ENCODE results near the gene CXCL10. TPM values are rescaled to one million over a fixed set of nuclear protein-coding genes. Genes with fewer than 3 reads are reported as not detected.
"Not testable (repeated sequence)": the region's sequence is repeated elsewhere in the genome, so short reads cannot be mapped to it uniquely, and the experiment has no call there.

Gene CXCL10
- total and polyA plus RNA-seq, 5 experiments from 2014 or later: not detected

DNA sequence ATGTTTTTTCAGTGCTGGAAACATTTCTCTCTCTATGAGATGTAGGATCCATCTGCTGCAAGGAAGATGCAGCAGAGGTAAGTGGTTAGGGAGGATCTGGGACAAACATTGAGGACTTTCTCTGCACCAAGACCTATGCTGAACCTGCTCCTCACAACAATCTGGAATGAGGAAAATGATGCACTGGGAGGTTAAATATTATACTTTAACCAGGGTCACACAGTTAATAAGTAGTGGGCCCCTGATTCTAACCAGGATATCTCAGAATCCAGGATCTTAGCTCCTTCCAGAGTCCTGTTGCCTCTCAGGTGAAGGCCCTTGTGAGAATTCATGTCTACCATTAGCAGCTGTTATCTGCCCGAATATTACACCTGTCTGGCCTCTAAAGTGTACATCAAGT is 23.0 kb downstream of the CXCL10 start:
- POLR2A ChIA-PET: no interaction called here
- DNase-seq (no peak), ATAC-seq (no peak)
- peaks cover 0 to 13% (median 3%) of the 10 kb centered on the region in 5 donors for H3K27me3 Mint-ChIP-seq
- no peak overlapping the region for H3K27ac Mint-ChIP-seq
- no peak overlapping the region for H3K4me3 Mint-ChIP-seq
- H3K36me3 Mint-ChIP-seq: no peaks in the 10 kb centered on the region
- no peaks in the 10 kb centered on the region for H3K4me1 Mint-ChIP-seq
- H3K9me3 Mint-ChIP-seq: no peaks in the 10 kb centered on the region

DNA sequence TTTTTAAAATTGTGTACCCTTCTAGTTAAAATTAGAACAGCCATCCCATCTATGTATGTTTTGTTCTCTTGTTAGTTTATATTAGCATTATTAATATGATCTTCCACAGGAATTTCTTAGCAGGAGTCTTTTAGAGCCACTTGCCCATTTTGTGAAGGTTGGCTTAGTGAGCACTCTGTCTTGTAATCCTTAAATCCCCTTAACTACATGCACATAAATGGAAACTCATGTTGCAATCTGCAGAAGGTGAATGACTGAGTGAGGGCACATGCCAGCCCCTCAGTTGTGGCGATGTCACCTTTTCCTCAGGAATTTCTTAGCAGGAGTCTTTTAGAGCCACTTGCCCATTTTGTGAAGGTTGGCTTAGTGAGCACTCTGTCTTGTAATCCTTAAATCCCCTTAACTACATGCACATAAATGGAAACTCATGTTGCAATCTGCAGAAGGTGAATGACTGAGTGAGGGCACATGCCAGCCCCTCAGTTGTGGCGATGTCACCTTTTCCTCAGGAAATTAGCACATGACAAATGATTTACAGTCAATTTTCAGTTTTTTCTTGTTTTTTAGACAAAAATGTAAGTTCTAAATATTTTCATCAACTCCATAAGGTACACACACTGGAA is 24.7 kb downstream of the CXCL10 start:
- H3K36me3 Mint-ChIP-seq, H3K4me1 Mint-ChIP-seq, H3K27ac Mint-ChIP-seq, H3K27me3 Mint-ChIP-seq, H3K9me3 Mint-ChIP-seq, H3K4me3 Mint-ChIP-seq, ATAC-seq, POLR2A ChIA-PET, DNase-seq: not testable (repeated sequence)

DNA sequence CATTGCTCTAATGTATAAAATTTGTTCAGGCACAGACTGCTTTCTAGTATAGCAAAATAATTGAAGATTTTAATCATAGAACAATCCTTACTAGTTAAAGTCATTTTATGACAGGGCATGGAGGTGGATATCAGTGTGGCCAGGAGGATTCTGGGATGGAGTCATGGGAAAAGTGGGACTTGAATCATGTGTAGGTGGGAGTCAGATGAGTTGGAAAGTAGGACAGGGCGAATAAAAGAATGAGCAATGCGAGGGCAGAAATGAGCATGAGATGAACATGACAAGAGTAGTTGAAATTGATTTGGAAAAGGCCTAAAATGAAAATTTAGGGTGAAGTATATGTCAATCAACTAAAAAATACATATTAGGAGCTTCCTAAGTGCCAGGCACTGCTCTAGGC is 25.4 kb downstream of the CXCL10 start:
- DNase-seq: no peak
- Mint-ChIP-seq H3K4me3 (no peak overlapping the region), H3K36me3 (no peaks in the 10 kb centered on the region), H3K27ac (no peak overlapping the region), H3K9me3 (no peaks in the 10 kb centered on the region), H3K27me3 (peaks cover 0 to 10% (median 3%) of the 10 kb centered on the region in 5 donors), H3K4me1 (no peaks in the 10 kb centered on the region)
- POLR2A ChIA-PET: no interaction called here
- ATAC-seq: no peak

DNA sequence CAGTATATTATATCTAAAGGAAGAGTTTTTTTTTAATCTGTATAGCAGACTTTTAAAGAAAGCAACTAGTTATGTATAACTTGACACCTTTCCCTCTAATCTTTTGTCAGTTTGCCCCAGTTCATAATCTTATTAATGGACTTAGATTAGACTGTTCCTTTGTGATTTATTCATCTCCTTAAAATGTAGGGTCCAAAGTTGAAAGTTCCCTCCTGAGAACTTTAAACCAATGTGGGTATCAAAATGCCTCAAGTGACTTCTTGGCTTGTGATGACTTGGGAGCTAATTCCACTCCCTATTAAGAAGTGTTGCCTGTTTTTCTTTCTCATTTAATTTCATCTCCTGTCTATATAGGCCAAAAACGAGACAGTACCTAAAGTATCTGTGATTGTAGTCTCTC is 26.2 kb downstream of the CXCL10 start:
- Mint-ChIP-seq H3K4me1 (no peaks in the 10 kb centered on the region), H3K36me3 (no peaks in the 10 kb centered on the region), H3K4me3 (no peak overlapping the region), H3K9me3 (no peaks in the 10 kb centered on the region), H3K27ac (no peak overlapping the region), H3K27me3 (peaks cover 0 to 10% (median 0%) of the 10 kb centered on the region in 5 donors)
- POLR2A ChIA-PET: interaction anchor here (1.1 to 1.3 kb wide), 2 partner anchors 19 to 57 kb away, joined by 3 read pairs; no protein-coding TSS in a partner anchor
- ATAC-seq (no peak), DNase-seq (no peak)

DNA sequence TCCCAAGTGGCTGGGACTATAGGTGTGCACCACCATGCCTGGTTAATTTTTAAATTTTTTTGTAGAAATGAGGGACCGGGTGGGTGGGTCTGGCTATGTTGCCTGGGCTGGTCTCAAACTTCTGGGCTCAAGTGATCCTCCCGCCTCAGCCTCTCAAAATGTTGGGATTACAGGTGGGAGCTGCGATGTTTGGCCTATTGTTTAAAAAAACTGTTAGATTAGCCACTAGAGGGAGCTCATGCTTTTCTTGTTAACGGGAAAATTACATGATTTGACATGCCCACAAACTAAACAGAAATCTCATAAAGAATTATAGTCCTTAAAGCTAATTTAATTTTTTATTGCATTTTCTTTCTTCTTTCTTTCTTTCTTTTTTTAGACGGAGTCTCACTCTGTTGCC is 27.6 kb downstream of the CXCL10 start:
- peak in 3 of 10 donors; percentile 54 to 55 (median 54) for DNase-seq
- peaks cover 0 to 10% (median 0%) of the 10 kb centered on the region in 5 donors for H3K27me3 Mint-ChIP-seq
- H3K4me1 Mint-ChIP-seq: peaks cover 0 to 8% (median 3%) of the 10 kb centered on the region in 4 donors
- POLR2A ChIA-PET: interaction anchor here (1.1 to 1.3 kb wide), 2 partner anchors 17 to 56 kb away, joined by 3 read pairs; no protein-coding TSS in a partner anchor
- H3K27ac Mint-ChIP-seq: no peak overlapping the region
- ATAC-seq: no peak
- H3K9me3 Mint-ChIP-seq: no peaks in the 10 kb centered on the region
- no peak overlapping the region for H3K4me3 Mint-ChIP-seq
- no peaks in the 10 kb centered on the region for H3K36me3 Mint-ChIP-seq

DNA sequence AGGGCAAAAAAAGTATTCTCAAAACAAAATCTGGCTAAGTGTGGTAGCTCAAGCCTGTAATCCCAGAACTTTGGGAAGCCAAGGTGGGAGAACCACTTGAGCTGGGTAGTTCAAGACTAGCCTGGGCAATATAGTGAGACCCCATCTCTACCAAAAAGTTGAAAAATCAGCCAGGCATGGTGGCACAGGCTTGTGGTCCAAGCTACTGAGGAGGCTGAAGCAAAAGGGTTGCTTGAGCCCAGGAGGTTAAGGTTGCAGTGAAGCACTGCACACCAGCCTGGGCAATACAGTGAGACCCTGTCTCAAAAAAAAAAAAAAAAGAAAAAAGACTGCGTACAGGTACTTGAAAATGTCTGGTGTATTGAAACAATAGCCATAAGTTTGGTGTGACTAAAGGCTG is 30.8 kb downstream of the CXCL10 start:
- Mint-ChIP-seq H3K36me3 (peaks cover 0 to 6% (median 3%) of the 10 kb centered on the region in 3 donors), H3K9me3 (no peaks in the 10 kb centered on the region), H3K27ac (peak overlapping the region in 2 of 10 donors; percentile 60 to 63), H3K27me3 (peaks cover 0 to 10% (median 0%) of the 10 kb centered on the region in 5 donors), H3K4me1 (peaks cover 19 to 36% (median 27%) of the 10 kb centered on the region in 4 donors), H3K4me3 (peak overlapping the region in 1 of 10 donors; percentile 45)
- ATAC-seq: no peak
- DNase-seq: no peak
- POLR2A ChIA-PET: interaction anchor here (2.8 kb wide), 1 partner anchor 52 kb away, joined by 30 read pairs; the partner anchor contains the start of gene NAAA

DNA sequence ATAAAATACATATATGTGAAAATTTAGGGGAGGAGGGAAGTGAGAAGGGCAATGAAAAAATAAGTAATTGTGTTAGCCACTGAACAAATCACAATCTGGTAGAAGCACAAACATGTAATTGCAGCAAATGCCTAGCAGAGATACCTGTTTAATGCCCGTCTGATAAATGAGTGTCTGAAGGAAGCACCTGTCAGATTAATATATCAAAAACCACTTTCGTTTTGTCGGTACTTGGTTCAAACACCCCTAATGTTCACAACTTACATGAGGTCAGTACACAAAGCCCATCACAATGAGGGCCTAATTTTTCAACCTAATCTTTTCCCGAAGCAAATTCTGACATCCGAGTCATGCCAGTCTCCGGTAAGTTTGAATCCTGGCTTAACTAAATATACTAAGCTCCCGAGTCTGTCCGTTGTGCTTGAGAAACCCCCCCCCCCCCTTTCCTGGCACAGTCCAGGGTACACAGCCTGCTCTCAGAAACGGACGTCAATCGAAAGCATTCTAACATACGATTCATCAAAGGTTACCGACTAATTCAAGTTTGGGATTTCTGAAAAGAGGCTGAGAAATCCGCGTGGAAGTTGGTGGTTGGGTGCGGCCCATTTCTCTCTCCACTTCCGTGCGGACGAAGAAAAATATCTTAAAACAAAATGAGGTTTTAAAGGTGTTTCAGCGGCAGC is 33.3 kb downstream of the CXCL10 start:
- POLR2A ChIA-PET: interaction anchor here (1.0 to 2.8 kb wide), 4 partner anchors 50 to 1830 kb away, joined by 3 to 30 read pairs (median 6); partner anchors contain the start of genes NAAA, NUP54, RCHY1 and THAP6
- Mint-ChIP-seq H3K36me3 (peaks cover 0 to 6% (median 3%) of the 10 kb centered on the region in 3 donors), H3K4me3 (peak overlapping the region; percentile 89 to 98 (median 96)), H3K4me1 (peaks cover 22 to 36% (median 30%) of the 10 kb centered on the region in 4 donors), H3K27ac (peak overlapping the region; percentile 88 to 98 (median 94)), H3K27me3 (peaks cover 0 to 10% (median 0%) of the 10 kb centered on the region in 5 donors), H3K9me3 (no peaks in the 10 kb centered on the region)
- no peak for ATAC-seq
- DNase-seq: peak in 2 of 10 donors; percentile 3 to 14

DNA sequence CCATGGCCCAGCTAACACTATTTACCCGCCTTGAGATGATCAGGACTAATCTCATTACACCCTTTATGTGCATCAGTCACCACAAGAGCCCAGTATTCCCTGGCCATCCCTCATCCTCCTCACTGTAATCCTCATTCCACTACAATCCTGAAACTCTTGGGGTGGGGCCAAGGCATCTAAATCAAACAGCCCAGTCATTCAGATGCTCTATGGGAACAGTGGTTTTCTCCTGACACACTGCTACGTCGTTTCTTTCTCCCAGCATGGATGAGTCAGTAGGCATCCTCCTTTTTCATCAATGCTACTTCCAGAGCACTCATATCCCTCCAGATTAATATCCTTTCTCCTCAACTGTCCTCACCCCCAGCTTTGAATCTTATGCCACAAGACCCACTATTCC is 38.2 kb downstream of the CXCL10 start:
- Mint-ChIP-seq H3K27me3 (no peaks in the 10 kb centered on the region), H3K4me3 (no peak overlapping the region), H3K4me1 (peaks cover 25 to 30% (median 25%) of the 10 kb centered on the region in 4 donors), H3K27ac (no peak overlapping the region), H3K36me3 (peaks cover 0 to 40% (median 25%) of the 10 kb centered on the region in 3 donors), H3K9me3 (no peaks in the 10 kb centered on the region)
- no peak for ATAC-seq
- POLR2A ChIA-PET: no interaction called here
- DNase-seq: no peak

DNA sequence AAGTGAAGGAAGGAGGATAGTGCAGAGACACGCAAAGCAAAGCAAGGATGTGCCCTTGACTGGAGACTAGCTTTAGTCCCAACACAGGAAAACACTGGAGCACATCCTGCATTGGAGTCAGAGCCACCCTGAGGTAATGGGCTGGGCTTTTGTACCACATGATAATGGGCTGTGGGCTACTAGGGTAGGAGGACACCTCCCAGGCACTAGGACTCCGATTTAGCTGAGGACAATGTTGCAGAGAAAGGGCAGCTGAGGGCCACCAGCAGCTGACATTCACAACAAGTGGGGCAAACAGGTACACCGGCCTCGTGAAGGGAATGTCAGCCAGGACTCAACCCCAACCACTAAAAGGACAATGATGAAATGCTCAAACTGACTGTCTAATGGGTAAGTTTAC is 42.7 kb downstream of the CXCL10 start:
- H3K4me1 Mint-ChIP-seq: peaks cover 0 to 3% (median 1%) of the 10 kb centered on the region in 4 donors
- H3K27ac Mint-ChIP-seq: no peak overlapping the region
- no peak for ATAC-seq

DNA sequence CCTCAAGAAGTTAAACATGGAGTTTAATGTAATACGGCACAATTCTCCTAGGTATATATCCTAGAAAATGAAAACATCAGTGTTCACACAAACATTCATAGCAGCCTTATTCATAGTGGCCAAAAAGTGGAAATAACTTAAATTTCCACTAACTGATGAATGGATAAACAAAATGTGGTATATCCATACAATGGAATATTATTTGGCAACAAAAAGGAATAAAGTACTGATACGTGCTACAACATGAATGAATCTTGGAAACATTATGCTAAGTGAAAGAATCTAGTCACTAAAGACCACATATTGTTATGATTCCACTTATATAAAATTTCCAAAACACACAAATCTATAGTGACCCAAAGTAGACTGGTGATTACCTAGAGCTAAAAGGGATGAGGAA is 47.1 kb downstream of the CXCL10 start:
- DNase-seq (no peak), ATAC-seq (no peak)
- H3K27me3 Mint-ChIP-seq: no peaks in the 10 kb centered on the region
- no peak overlapping the region for H3K4me3 Mint-ChIP-seq
- peaks cover 17 to 85% (median 50%) of the 10 kb centered on the region in 3 donors for H3K36me3 Mint-ChIP-seq
- H3K4me1 Mint-ChIP-seq: no peaks in the 10 kb centered on the region
- H3K9me3 Mint-ChIP-seq: peaks cover 0 to 3% (median 0%) of the 10 kb centered on the region in 9 donors
- POLR2A ChIA-PET: no interaction called here
- peak overlapping the region in 1 of 10 donors; percentile 24 for H3K27ac Mint-ChIP-seq

More for the DNA sequence above, 42.7 kb downstream of the CXCL10 start:
- Mint-ChIP-seq H3K9me3 (peaks cover 0 to 3% (median 0%) of the 10 kb centered on the region in 9 donors), H3K27me3 (no peaks in the 10 kb centered on the region), H3K36me3 (peaks cover 13 to 67% (median 46%) of the 10 kb centered on the region in 3 donors), H3K4me3 (no peak overlapping the region)
- POLR2A ChIA-PET: no interaction called here
- no peak for DNase-seq

DNA sequence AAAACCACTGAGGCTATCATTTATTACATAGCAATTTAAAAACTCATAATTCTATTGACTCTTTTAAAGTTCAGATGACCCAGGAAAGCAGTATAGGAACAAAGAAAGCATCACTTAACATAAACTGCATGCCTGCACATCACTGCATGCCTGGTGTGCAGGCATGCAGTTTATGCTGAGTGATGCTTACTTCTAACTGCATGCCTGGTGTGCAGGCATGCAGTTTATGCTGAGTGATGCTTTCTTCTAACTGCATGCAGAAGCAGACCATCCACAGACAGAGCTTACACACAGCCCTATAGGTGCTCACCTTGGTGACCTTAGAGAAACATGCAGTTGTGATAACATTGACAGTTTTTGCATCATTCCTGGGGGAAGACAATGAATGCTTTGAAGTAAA is 49.5 kb downstream of the CXCL10 start:
- H3K36me3 Mint-ChIP-seq: peaks cover 17 to 92% (median 58%) of the 10 kb centered on the region in 3 donors
- no peak for DNase-seq
- H3K4me3 Mint-ChIP-seq: no peak overlapping the region
- no peaks in the 10 kb centered on the region for H3K27me3 Mint-ChIP-seq
- POLR2A ChIA-PET: no interaction called here
- H3K27ac Mint-ChIP-seq: no peak overlapping the region
- peaks cover 0 to 3% (median 0%) of the 10 kb centered on the region in 9 donors for H3K9me3 Mint-ChIP-seq
- ATAC-seq: no peak
- H3K4me1 Mint-ChIP-seq: no peaks in the 10 kb centered on the region
